Lower lobe of right lung (tissue), 2 donors: ENCODE data around the gene GRIK1. TPM values are rescaled to one million over a fixed set of nuclear protein-coding genes. Genes with fewer than 3 reads are reported as not detected.

Experiments
- ATAC-seq, 2 donors: fragments of 200-7000 bp; cut with Tn5 transposase; one replicate each; pipeline ENCODE4 v1.9.1; 2020 to 2022; ENCODE audit warnings: mild to moderate bottlenecking in 2 of 2, moderate library complexity in 2 of 2
- DNase-seq: peaks from one replicate; pipeline ENCODE4 v3.0.0-alpha.2; 2020
- H3K27ac ChIP-seq: fragments of 200-600 bp; one replicate; pipeline ENCODE4 v1.8.0; 2022
- H3K27me3 ChIP-seq: fragments of 200-600 bp; one replicate; pipeline ENCODE4 v1.8.0; 2022; ENCODE audit warnings: low read depth
- H3K36me3 ChIP-seq: fragments of 200-600 bp; one replicate; pipeline ENCODE4 v1.8.0; 2022; ENCODE audit warnings: mild to moderate bottlenecking
- H3K4me1 ChIP-seq: fragments of 200-600 bp; one replicate; pipeline ENCODE4 v1.8.0; 2022
- H3K4me3 ChIP-seq: fragments of 200-600 bp; one replicate; pipeline ENCODE4 v1.8.0; 2022; ENCODE audit warnings: mild to moderate bottlenecking
- H3K9me3 ChIP-seq: fragments of 200-600 bp; one replicate; pipeline ENCODE4 v1.8.0; 2022
- CTCF ChIP-seq: fragments of 200-600 bp; IDR thresholded peaks from one replicate; pipeline ENCODE4 v1.8.0; 2022; ENCODE audit warnings: antibody characterized with exemption, mild to moderate bottlenecking
- intact Hi-C: fragments of 100-400 bp; cut with DNase I; formaldehyde crosslinking; loops from one replicate; pipeline ENCODE4 v1.11.0; 2022
- total RNA-seq: library from RNA; stranded (reverse); fragmentation: NEBNext Ultra II Directional; extraction: Animal tissue kit (Norgen Biotek cat#: 25700); gene quantifications from one replicate; pipeline ENCODE4 v1.2.1, GENCODE V29; 2021
- donor health status: DM: no; HTN: yes; CAD: no; lungs with severe emphysema.

Gene GRIK1
- total RNA-seq, 1 donor from 2014 or later, result not detected

GRCh38 chr21:29578306-29578705 lies 361.5 kb downstream of the GRIK1 start:
- Histone ChIP-seq H3K4me1 (no peaks in the 10 kb centered on the region), H3K27me3 (no peaks in the 10 kb centered on the region), H3K4me3 (no peak overlapping the region), H3K36me3 (no peaks in the 10 kb centered on the region), H3K27ac (no peak overlapping the region), H3K9me3 (no peaks in the 10 kb centered on the region)
- intact Hi-C loops, result no loop called here
- TF ChIP-seq CTCF, result no peak
- ATAC-seq (no peak), DNase-seq (no peak)

- Histone ChIP-seq H3K27me3 (no peaks in the 10 kb centered on the region), H3K36me3 (no peaks in the 10 kb centered on the region), H3K9me3 (no peaks in the 10 kb centered on the region), H3K27ac (no peak overlapping the region), H3K4me3 (no peak overlapping the region), H3K4me1 (no peaks in the 10 kb centered on the region)
- TF ChIP-seq CTCF, result no peak
- intact Hi-C loops, result no loop called here
- ATAC-seq, result no peak
- no peak for DNase-seq
These were observed 367.8 kb downstream of the GRIK1 start for GRCh38 chr21:29571949-29572348.

- no peaks in the 10 kb centered on the region for H3K4me1 ChIP-seq
- H3K4me3 ChIP-seq, result no peak overlapping the region
- no peaks in the 10 kb centered on the region for H3K27me3 ChIP-seq
- no peaks in the 10 kb centered on the region for H3K9me3 ChIP-seq
- no peak overlapping the region for H3K27ac ChIP-seq
- H3K36me3 ChIP-seq, result no peaks in the 10 kb centered on the region
- intact Hi-C loops, result no loop called here
- no peak for TF ChIP-seq CTCF
- no peak for ATAC-seq
- DNase-seq, result no peak
These were observed 371.6 kb downstream of the GRIK1 start for GRCh38 chr21:29568020-29568697.

- no peak for TF ChIP-seq CTCF
- DNase-seq, result no peak
- ATAC-seq, result no peak
- H3K36me3 ChIP-seq, result no peaks in the 10 kb centered on the region
- H3K9me3 ChIP-seq, result no peaks in the 10 kb centered on the region
- no peak overlapping the region for H3K27ac ChIP-seq
- H3K4me1 ChIP-seq, result no peaks in the 10 kb centered on the region
- no peak overlapping the region for H3K4me3 ChIP-seq
- no peaks in the 10 kb centered on the region for H3K27me3 ChIP-seq
- intact Hi-C loops, result no loop called here
These were observed 381.7 kb downstream of the GRIK1 start for GRCh38 chr21:29557931-29558725.

- no peak overlapping the region for H3K27ac ChIP-seq
- no peaks in the 10 kb centered on the region for H3K36me3 ChIP-seq
- H3K9me3 ChIP-seq, result no peaks in the 10 kb centered on the region
- no peak overlapping the region for H3K4me3 ChIP-seq
- ATAC-seq (no peak), DNase-seq (no peak)
- TF ChIP-seq CTCF, result no peak
- intact Hi-C loops, result no loop called here
- no peaks in the 10 kb centered on the region for H3K4me1 ChIP-seq
- no peaks in the 10 kb centered on the region for H3K27me3 ChIP-seq
These were observed 382.6 kb downstream of the GRIK1 start for GRCh38 chr21:29557200-29557599.
